Stimulated activated CD4-positive, alpha-beta T cell treated with anti-CD3 and anti-CD28 coated beads, Interleukin-4, amount 100 ng/mL, for 24 hours (primary cell): ENCODE measurements around the gene RRAS.

Experiments
- DNase-seq: peaks from one replicate; pipeline ENCODE4 v3.0.0-alpha.2; 2020

RRAS gene

GRCh38 chr19:49593233-49594113, 46.5 kb downstream of the RRAS start:
- DNase-seq, result peak; percentile 94

- peak; percentile 20 for DNase-seq
Observed at GRCh38 chr19:49592486-49593232, 47.3 kb downstream of the RRAS start.

- peak; percentile 40 for DNase-seq
Observed at GRCh38 chr19:49591731-49592485, 48.0 kb downstream of the RRAS start.

GRCh38 chr19:49590971-49591730, 48.8 kb downstream of the RRAS start, which contains the start of gene PRR12:
TSS of gene PRR12 (plus strand) at chr19:49591182. CDS start at chr19:49591655, 473 bp downstream.
- peak; percentile 63 for DNase-seq

GRCh38 chr19:49590071-49590970, 49.6 kb downstream of the RRAS start:
- DNase-seq, result peak; percentile 90

- no peak for DNase-seq
Observed at GRCh38 chr19:49589502-49589905, 50.4 kb downstream of the RRAS start.

- DNase-seq, result peak; percentile 65
Observed at GRCh38 chr19:49588365-49589122, 51.4 kb downstream of the RRAS start.

GRCh38 chr19:49587227-49587626, 52.7 kb downstream of the RRAS start:
- no peak for DNase-seq
